GM12873 (cell line): ENCODE results near the gene LRRC7.

Experiments
- CTCF ChIP-seq: IDR thresholded peaks from 2 replicates; pipeline ENCODE4 v1.5.1; 2012; ENCODE audit warnings: low read depth, mild to moderate bottlenecking, moderate library complexity, low read length, control low read depth; ENCODE audit not compliant: insufficient read depth; ENCODE audit errors: missing control alignments

Gene LRRC7

GRCh38 chr1:69982992-69983391 lies 415.3 kb downstream of the LRRC7 start:
- no peak for TF ChIP-seq CTCF

GRCh38 chr1:69985376-69985775 lies 417.7 kb downstream of the LRRC7 start:
- TF ChIP-seq CTCF: no peak

GRCh38 chr1:69985901-69986439 lies 418.2 kb downstream of the LRRC7 start:
- TF ChIP-seq CTCF: no peak

GRCh38 chr1:69987881-69988280 lies 420.2 kb downstream of the LRRC7 start:
- no peak for TF ChIP-seq CTCF

- no peak for TF ChIP-seq CTCF
These were observed 423.9 kb downstream of the LRRC7 start for GRCh38 chr1:69991644-69992043.

- TF ChIP-seq CTCF: no peak
These were observed 424.9 kb downstream of the LRRC7 start for GRCh38 chr1:69992594-69992993.

- no peak for TF ChIP-seq CTCF
These were observed 426.1 kb downstream of the LRRC7 start for GRCh38 chr1:69993810-69994209.
